ENCODE measurements around the gene CLDN14.
A peak's percentile ranks its signal among the peaks of the same experiment; 100 is the strongest.

CLDN14 gene

GRCh38 chr21:36430841-36431240, 49.1 kb downstream of the CLDN14 start:
- DNase-seq: no peak

GRCh38 chr21:36429947-36430546, 49.9 kb downstream of the CLDN14 start:
- peak; percentile 10 for DNase-seq

DNA sequence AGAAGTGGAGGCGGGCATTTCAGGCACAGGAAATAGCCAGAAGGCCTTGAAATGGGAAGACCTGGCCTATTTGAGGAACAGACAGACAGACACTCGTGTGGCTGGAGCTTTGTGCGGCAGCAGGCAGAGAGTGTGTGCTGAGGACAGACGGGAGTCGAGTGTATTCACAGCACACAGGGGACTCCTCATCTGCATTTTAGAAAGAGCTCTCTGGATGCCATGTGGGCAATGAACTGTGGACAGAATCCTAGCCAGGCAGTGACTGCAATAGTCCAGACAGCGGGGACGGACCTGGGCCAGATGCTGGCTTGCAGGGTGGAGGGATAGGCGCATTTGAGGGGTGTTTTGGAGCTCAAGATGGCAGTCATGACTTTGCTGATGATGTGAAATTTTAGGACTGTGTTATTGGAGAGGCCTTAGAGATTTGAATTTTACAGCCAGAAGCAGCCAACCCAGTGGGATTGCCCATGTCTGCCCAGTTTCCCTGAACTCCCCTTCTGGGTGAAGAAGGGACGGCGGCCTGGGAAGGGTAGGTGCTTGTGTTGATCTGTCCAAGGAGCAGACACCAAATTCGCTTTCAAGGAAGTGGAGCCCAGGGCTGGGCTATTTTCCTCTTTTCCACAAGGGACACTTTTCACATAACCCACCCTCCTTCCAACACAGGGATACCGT, 51.0 kb downstream of the CLDN14 start:
- DNase-seq: no peak

DNA sequence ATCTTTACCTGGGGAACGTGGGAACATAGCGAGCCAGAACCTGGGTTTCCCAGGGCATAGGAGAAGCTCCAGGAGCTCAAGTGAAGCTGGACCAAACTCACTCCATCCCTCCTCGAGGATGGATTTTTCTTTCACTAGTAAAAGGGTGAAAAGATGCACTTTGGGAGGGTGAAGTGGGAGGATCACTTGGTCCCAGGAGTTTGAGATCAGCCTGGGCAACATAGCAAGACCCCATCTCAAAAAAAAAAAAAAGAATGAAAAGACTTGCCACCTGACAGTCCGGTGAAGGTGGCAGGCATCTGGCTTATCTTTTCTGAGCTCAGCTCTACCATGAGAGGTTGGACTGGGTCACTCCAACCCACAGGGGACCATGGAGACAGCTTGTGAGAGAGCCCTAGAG, 52.4 kb downstream of the CLDN14 start:
- DNase-seq: no peak

GRCh38 chr21:36425286-36425685, 54.6 kb downstream of the CLDN14 start:
- DNase-seq: no peak

- DNase-seq: no peak
Observed at GRCh38 chr21:36424592-36424991, 55.3 kb downstream of the CLDN14 start.

GRCh38 chr21:36423771-36424433, 56.0 kb downstream of the CLDN14 start:
- DNase-seq: no peak

DNA sequence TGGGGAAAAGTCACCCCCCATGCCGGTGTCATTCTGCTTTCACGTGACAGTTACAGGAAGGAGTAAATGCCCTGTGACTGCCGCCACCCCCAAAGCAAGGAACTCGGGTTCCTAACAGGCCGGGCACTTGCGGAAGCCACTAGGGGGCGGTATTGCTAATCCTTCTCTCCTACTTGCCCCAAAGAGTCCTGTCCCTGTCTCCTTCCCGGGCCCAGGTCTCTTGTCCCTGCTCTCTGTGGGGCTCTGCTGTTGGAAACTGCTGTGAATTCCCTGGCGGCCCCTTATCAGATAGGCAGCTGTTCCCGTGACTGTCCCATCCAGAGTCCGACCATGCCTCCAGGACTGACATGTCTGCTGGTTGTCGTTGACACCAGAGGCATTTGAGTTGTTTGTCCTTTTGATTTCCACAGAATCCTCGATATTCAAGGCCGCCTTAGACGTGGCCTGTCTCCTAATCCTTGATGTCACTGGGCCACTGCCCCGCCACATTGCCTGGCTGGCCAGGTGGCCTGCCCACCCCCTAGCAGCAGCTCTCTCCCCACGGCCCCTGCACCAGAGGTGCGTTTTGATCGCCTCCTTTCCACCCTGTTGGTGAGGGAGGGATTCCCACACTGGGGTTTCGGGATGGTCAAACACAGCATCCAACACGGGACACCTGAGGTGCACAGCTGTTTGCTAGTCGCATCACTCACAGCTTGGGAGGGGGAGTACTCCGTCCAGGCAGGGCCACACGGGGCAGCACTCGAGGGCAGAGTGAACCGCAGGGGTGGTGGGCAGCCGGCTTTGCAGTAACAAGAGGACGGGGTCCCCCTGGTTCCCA, 57.4 kb downstream of the CLDN14 start:
- no peak for DNase-seq

DNA sequence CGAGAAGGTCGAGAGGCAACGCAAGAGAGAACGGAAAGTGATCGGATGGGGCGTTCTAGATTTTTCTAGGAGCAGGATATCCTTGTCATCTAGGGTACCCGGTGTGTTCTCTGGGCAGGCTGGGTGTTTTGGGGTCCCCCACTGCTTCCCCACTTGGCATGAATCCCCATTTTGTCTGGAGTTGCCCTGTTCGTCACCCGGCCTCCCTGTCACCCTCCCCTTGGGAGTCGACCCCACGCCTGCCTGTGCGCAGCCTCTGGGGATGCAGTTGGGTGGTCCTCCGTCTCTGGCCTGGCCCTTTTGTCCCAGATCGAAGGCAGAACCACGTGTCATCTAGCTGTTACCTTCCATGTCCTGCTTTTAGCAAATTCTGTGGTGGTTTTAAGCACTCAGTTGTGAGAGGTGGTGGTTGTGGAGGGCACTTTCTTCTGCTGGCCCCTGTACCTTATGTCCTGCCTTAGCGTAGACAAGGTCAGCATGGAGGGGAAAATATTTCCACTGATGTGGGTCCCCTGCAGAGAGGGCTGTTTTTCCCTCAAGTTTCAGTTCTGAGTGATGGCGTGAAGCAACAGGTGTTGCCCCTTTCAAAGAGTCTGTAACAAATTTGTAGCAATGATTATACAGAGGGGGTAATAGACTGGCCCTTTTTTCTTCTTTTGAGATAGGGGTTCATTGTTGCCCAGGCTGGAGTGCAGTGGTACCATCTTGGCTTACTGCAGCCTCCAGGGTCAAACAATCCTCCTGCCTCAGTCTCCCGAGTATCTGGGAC, 59.2 kb downstream of the CLDN14 start:
- DNase-seq: no peak

DNA sequence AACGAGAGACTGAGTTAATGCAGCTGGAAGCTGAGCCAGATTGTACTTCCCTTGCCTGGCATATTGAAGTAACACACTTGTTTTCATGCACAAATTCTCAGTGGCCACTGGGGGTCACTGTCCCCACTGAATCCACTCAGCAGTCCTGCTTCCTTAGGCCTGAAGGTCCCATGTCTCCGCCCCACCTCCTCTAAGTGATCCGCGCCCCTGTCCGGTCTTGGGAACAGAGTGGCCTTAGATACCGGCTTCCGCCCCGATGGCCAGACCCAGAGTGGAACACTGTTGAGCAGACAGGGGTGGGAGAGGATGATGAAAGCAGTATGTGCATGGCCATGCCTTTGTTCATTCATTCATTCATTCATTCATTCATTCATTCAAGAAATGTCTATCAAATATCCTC, 59.9 kb downstream of the CLDN14 start:
- DNase-seq: peak; percentile 43

DNA sequence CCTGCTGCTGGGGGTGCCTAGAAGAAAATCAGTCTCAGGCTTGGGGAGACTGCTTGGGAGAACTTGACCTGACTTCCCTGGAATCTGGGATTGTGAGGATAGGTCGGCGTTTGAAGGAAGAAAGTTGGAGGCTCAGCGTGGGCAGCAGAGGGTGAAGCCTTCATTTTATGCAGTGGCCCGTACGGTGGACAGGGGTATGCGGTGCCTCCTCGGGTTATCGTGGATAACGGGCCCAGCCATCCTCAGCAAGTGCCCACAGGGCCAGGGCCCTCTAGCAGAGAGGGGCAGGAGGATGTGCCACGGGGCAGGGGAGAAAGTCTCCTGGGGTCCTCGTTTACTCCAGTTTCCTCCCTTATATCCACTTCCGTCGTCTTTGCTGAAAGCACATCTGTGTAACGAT, 60.7 kb downstream of the CLDN14 start:
- no peak for DNase-seq

DNA sequence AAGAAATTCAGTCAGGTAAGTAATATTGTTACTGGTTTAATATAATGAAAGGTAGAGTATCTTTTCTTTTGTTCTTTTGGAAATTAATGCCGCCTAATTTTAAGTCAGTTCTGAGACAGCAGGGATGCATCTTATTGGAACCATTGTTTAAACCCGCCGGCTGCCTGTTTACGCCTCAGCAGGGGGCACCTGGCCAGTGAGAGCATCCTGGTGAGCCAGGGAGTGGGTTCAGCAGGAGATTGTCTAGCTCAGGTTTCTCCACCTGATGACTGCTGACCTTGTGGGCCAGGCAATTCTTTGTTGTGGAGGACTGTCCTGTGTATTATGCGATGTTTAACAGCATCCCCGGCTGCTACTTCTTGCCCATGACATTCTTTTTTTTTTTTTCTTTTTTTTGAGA, 64.5 kb downstream of the CLDN14 start:
- no peak for DNase-seq

GRCh38 chr21:36412916-36413315, 67.0 kb downstream of the CLDN14 start:
- DNase-seq: no peak

GRCh38 chr21:36411301-36411700, 68.6 kb downstream of the CLDN14 start:
- no peak for DNase-seq

All from DMS153 (cell line).